H9 (cell line): ENCODE results near the gene COL23A1. TPM values are rescaled to one million over a fixed set of nuclear protein-coding genes. Genes with fewer than 3 reads are reported as not detected.
A peak's percentile ranks its signal among the peaks of the same experiment; 100 is the strongest.

Experiments
- DNase-seq: peaks from one replicate; pipeline ENCODE4 v3.0.0-alpha.2; 2017
- H2AFZ ChIP-seq: one replicate; pipeline ENCODE4 v1.6.1; 2013; ENCODE audit warnings: mild to moderate bottlenecking, low read length, control low read depth, moderate library complexity
- H2AK5ac ChIP-seq: 2 replicates; pipeline ENCODE4 v1.6.1; 2013; ENCODE audit warnings: low read length, control low read depth, mixed read lengths; ENCODE audit not compliant: insufficient read length
- H2BK120ac ChIP-seq: one replicate; pipeline ENCODE4 v1.6.1; 2013; ENCODE audit warnings: low read depth, mild to moderate bottlenecking, low read length, control low read depth, inconsistent platforms; ENCODE audit not compliant: poor library complexity, severe bottlenecking
- H2BK12ac ChIP-seq: 2 replicates; pipeline ENCODE4 v1.6.1; 2013; ENCODE audit warnings: low read length, control low read depth, mixed read lengths, low read depth; ENCODE audit not compliant: insufficient read length
- H2BK15ac ChIP-seq: 2 replicates; pipeline ENCODE4 v1.6.1; 2013; ENCODE audit warnings: low read depth, low read length, control low read depth
- H2BK20ac ChIP-seq: one replicate; pipeline ENCODE4 v1.6.1; 2013; ENCODE audit warnings: low read depth, mild to moderate bottlenecking, low read length, control low read depth, inconsistent platforms; ENCODE audit not compliant: poor library complexity, severe bottlenecking
- H2BK5ac ChIP-seq: 2 replicates; pipeline ENCODE4 v1.6.1; 2013; ENCODE audit warnings: low read length, control low read depth, mixed read lengths; ENCODE audit not compliant: insufficient read length
- H3K14ac ChIP-seq: 2 replicates; pipeline ENCODE4 v1.6.1; 2013; ENCODE audit warnings: low read length, control low read depth; ENCODE audit not compliant: insufficient read depth
- H3K18ac ChIP-seq: 2 replicates; pipeline ENCODE4 v1.6.1; 2013; ENCODE audit warnings: low read depth, mild to moderate bottlenecking, mixed read lengths, low read length, control low read depth; ENCODE audit not compliant: insufficient read length
- H3K23ac ChIP-seq: 2 replicates; pipeline ENCODE4 v1.6.1; 2013; ENCODE audit warnings: low read length, control low read depth, mixed read lengths, low read depth; ENCODE audit not compliant: insufficient read length
- H3K23me2 ChIP-seq: 2 replicates; pipeline ENCODE4 v1.6.1; 2013; ENCODE audit warnings: low read depth, mild to moderate bottlenecking, mixed read lengths, low read length, control low read depth; ENCODE audit not compliant: insufficient read length, poor library complexity, severe bottlenecking
- H3K27ac ChIP-seq: 2 replicates; pipeline ENCODE4 v1.5.1; 2013; ENCODE audit warnings: low read length, control low read depth, mixed read lengths, low read depth; ENCODE audit not compliant: insufficient read length
- H3K27me3 ChIP-seq: 2 replicates; pipeline ENCODE4 v1.6.1; 2013; ENCODE audit warnings: low read length, control low read depth, inconsistent platforms; ENCODE audit not compliant: insufficient read depth
- H3K4ac ChIP-seq: 2 replicates; pipeline ENCODE4 v1.6.1; 2013; ENCODE audit warnings: low read depth, mild to moderate bottlenecking, control low read depth, inconsistent platforms, low read length, moderate library complexity
- H3K4me1 ChIP-seq: 2 replicates; pipeline ENCODE4 v1.6.1; 2013; ENCODE audit warnings: low read length, control low read depth, inconsistent platforms; ENCODE audit not compliant: insufficient read depth
- H3K4me2 ChIP-seq: 2 replicates; pipeline ENCODE4 v1.6.1; 2013; ENCODE audit warnings: low read length, control low read depth, mixed read lengths; ENCODE audit not compliant: insufficient read length, insufficient read depth
- H3K56ac ChIP-seq: 2 replicates; pipeline ENCODE4 v1.6.1; 2013; ENCODE audit warnings: low read depth, mild to moderate bottlenecking, mixed read lengths, low read length, control low read depth; ENCODE audit not compliant: insufficient read length
- H3K79me1 ChIP-seq: 2 replicates; pipeline ENCODE4 v1.6.1; 2013; ENCODE audit warnings: low read depth, mild to moderate bottlenecking, moderate library complexity, low read length, control low read depth, inconsistent platforms; ENCODE audit not compliant: insufficient read depth, poor library complexity, severe bottlenecking
- H3K79me2 ChIP-seq: 2 replicates; pipeline ENCODE4 v1.6.1; 2013; ENCODE audit warnings: low read length, control low read depth, inconsistent platforms; ENCODE audit not compliant: insufficient read depth
- H3K9ac ChIP-seq: 2 replicates; pipeline ENCODE4 v1.6.1; 2013; ENCODE audit warnings: low read length, control low read depth, mixed read lengths; ENCODE audit not compliant: insufficient read length; ENCODE audit errors: extremely low read depth
- H3K9me3 ChIP-seq: one replicate; pipeline ENCODE4 v1.6.1; 2013; ENCODE audit warnings: low read depth, low read length, inconsistent platforms; ENCODE audit not compliant: control insufficient read depth
- H3T11ph ChIP-seq: one replicate; pipeline ENCODE4 v1.6.1; 2013; ENCODE audit warnings: mild to moderate bottlenecking, low read length, control low read depth, inconsistent platforms
- H4K20me1 ChIP-seq: one replicate; pipeline ENCODE4 v1.6.1; 2013; ENCODE audit not compliant: control insufficient read depth, insufficient read length, insufficient read depth
- H4K5ac ChIP-seq: 2 replicates; pipeline ENCODE4 v1.6.1; 2013; ENCODE audit warnings: low read depth, mild to moderate bottlenecking, mixed read lengths, low read length, control low read depth; ENCODE audit not compliant: insufficient read length
- H4K8ac ChIP-seq: replicated peaks from 2 replicates; pipeline ENCODE4 v1.6.1; 2013; ENCODE audit warnings: low read length, control low read depth, mixed read lengths, low read depth; ENCODE audit not compliant: insufficient read length
- H4K91ac ChIP-seq: 2 replicates; pipeline ENCODE4 v1.6.1; 2013; ENCODE audit warnings: low read depth, mild to moderate bottlenecking, moderate library complexity, mixed read lengths, low read length, control low read depth; ENCODE audit not compliant: insufficient read length
- H3K27ac Mint-ChIP-seq, 3 experiments: 2 replicates in 2 of 3; 3 replicates in 1 of 3; pipeline ENCODE4 v1.8.0; 2020 to 2021; ENCODE audit warnings: mixed read lengths in 3 of 3, mild to moderate bottlenecking in 1 of 3, moderate library complexity in 1 of 3
- H3K27me3 Mint-ChIP-seq: 2 replicates; pipeline ENCODE4 v1.8.0; 2021; ENCODE audit warnings: low read depth, mild to moderate bottlenecking, moderate library complexity, mixed read lengths
- H3K36me3 Mint-ChIP-seq, 3 experiments: 2 replicates in 2 of 3; 3 replicates in 1 of 3; pipeline ENCODE4 v1.8.0; 2020 to 2021; ENCODE audit warnings: low read depth in 3 of 3, mixed read lengths in 3 of 3; ENCODE audit not compliant: insufficient read depth in 1 of 3
- H3K4me1 Mint-ChIP-seq, 2 experiments: 2 replicates each; pipeline ENCODE4 v1.8.0; 2020; ENCODE audit warnings: mixed read lengths in 2 of 2
- H3K4me3 Mint-ChIP-seq, 2 experiments: 2 replicates in 1 of 2; 3 replicates in 1 of 2; pipeline ENCODE4 v1.8.0; 2020 to 2021; ENCODE audit warnings: mild to moderate bottlenecking in 2 of 2, mixed read lengths in 2 of 2, moderate library complexity in 1 of 2
- H3K9me3 Mint-ChIP-seq, 2 experiments: 2 replicates in 1 of 2; 3 replicates in 1 of 2; pipeline ENCODE4 v1.8.0; 2020; ENCODE audit warnings: mild to moderate bottlenecking in 2 of 2, mixed read lengths in 2 of 2, moderate library complexity in 1 of 2
- WGBS: extraction: QIAGEN DNeasy Blood & Tissue Kit; methylation state at CpG from one replicate; pipeline ENCODE4 v1.1.7; 2013; ENCODE audit warnings: missing lambda C conversion rate, low lambda C conversion rate, mixed read lengths; ENCODE audit not compliant: insufficient read length; ENCODE audit errors: extremely low coverage; 5-methylcytosine and 5-hydroxymethylcytosine counted together
- total RNA-seq: library from RNA; stranded (reverse); gene quantifications from 2 replicates; pipeline ENCODE4 v1.2.1, GENCODE V29; 2021
- TF ChIP-seq, protein P1 (sequence below): fragments of 200-600 bp; sonication (generic); conservative IDR thresholded peaks from 3 replicates; pipeline ENCODE4 v1.8.0; 2021; ENCODE audit warnings: antibody characterized with exemption, mild to moderate bottlenecking

COL23A1 gene
- total RNA-seq, 1 experiment from 2014 or later, result 2.6 TPM

DNA sequence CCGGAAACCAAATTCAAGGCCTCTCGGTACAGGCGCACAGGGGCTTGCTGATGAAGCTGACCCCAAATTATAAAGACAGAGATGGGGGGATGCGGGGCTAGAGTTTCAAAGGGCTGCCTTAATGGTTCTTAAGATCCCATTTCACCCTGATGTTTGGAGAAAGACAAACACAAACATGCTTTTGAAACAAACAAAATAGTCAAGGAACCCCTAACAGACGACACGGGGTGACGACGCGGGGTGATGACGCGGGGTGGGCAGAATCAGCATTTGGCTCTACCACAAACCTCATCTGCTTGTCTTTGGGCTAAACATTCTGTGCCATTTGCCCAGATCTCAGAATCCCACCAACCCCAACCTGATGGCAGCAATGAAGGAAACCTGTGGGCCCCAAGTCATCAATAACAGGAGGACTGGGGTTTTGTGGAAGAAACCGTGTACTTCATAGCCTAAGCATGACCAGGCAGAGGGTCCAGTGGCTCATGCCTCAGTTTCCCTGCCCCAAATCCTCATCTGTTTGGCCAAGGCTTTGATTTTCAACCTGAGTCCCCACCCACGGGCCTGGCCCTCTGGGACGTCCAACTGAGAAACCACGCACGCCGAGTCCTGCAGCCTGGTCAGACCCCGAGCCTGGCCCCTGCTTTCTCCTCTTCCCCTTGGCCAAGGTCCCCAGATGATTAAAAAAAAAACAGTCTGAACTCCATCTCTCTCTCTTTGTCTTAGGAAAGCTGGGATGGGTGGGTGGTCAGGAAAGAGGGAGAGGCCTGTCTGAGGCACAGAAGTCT is 148.5 kb downstream of the COL23A1 start:
- WGBS, result no CpG with 5 or more reads among the region's 18 CpGs
- Mint-ChIP-seq H3K27ac (no peak overlapping the region), H3K36me3 (no peaks in the 10 kb centered on the region; a peak in 1 of 7 replicates), H3K9me3 (no peaks in the 10 kb centered on the region), H3K27me3 (no peaks in the 10 kb centered on the region), H3K4me1 (0 out of 4 replicates have a peak, but pooled peaks cover 0 to 3% of the 10 kb centered on the region in 2 experiments), H3K4me3 (no peak overlapping the region)
- Histone ChIP-seq H3K9me3 (no peaks in the 10 kb centered on the region), H2BK20ac (no peak overlapping the region), H3K27me3 (no peaks in the 10 kb centered on the region), H4K8ac (no peak overlapping the region), H3K4me2 (no peak overlapping the region), H3K79me2 (no peaks in the 10 kb centered on the region), H2BK120ac (no peak overlapping the region), H4K5ac (no peak overlapping the region), H3K4me1 (no peaks in the 10 kb centered on the region), H2BK5ac (no peak overlapping the region), H3K23me2 (no peaks in the 10 kb centered on the region), H3K27ac (no peak overlapping the region), H3K79me1 (no peaks in the 10 kb centered on the region), H2AK5ac (no peak overlapping the region), H3K4ac (no peak overlapping the region), H3K14ac (peak overlapping the region; percentile 39; the same call in 1 of the 2 replicates), H3K23ac (no peak overlapping the region), H2AFZ (no peak overlapping the region), H4K20me1 (no peaks in the 10 kb centered on the region), H4K91ac (no peak overlapping the region), H2BK12ac (no peak overlapping the region), H2BK15ac (no peak overlapping the region), H3K9ac (no peak overlapping the region), H3K56ac (no peak overlapping the region), H3T11ph (no peak overlapping the region), H3K18ac (no peak overlapping the region)
- TF ChIP-seq, protein P1, sequence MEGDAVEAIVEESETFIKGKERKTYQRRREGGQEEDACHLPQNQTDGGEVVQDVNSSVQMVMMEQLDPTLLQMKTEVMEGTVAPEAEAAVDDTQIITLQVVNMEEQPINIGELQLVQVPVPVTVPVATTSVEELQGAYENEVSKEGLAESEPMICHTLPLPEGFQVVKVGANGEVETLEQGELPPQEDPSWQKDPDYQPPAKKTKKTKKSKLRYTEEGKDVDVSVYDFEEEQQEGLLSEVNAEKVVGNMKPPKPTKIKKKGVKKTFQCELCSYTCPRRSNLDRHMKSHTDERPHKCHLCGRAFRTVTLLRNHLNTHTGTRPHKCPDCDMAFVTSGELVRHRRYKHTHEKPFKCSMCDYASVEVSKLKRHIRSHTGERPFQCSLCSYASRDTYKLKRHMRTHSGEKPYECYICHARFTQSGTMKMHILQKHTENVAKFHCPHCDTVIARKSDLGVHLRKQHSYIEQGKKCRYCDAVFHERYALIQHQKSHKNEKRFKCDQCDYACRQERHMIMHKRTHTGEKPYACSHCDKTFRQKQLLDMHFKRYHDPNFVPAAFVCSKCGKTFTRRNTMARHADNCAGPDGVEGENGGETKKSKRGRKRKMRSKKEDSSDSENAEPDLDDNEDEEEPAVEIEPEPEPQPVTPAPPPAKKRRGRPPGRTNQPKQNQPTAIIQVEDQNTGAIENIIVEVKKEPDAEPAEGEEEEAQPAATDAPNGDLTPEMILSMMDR, result no peak
- no peak for DNase-seq
